Hepatocyte (in vitro differentiated cells): ENCODE results near the gene EXO5. TPM values are rescaled to one million over a fixed set of nuclear protein-coding genes. Genes with fewer than 3 reads are reported as not detected.
A peak's percentile ranks its signal among the peaks of the same experiment; 100 is the strongest.

Experiments
- DNase-seq: peaks from one replicate; pipeline ENCODE4 v3.0.0-alpha.2; 2016; ENCODE audit warnings: low spot score
- H2AFZ ChIP-seq: fragments of 200-600 bp; sonication (generic); 2 replicates; pipeline ENCODE4 v1.6.0; 2016; ENCODE audit warnings: antibody characterized with exemption, mild to moderate bottlenecking
- H3K27ac ChIP-seq: fragments of 200-600 bp; sonication (generic); 2 replicates; pipeline ENCODE4 v1.5.1; 2016; ENCODE audit warnings: mild to moderate bottlenecking
- H3K27me3 ChIP-seq: fragments of 200-600 bp; sonication (generic); 2 replicates; pipeline ENCODE4 v1.6.1; 2016
- H3K36me3 ChIP-seq: fragments of 200-600 bp; sonication (generic); replicated peaks from 2 replicates; pipeline ENCODE4 v1.5.1; 2016; ENCODE audit warnings: low read depth; ENCODE audit not compliant: insufficient read depth
- H3K4me1 ChIP-seq: fragments of 200-600 bp; sonication (generic); 2 replicates; pipeline ENCODE4 v1.5.1; 2016; ENCODE audit warnings: mild to moderate bottlenecking, moderate library complexity; ENCODE audit not compliant: insufficient read depth
- H3K4me2 ChIP-seq: fragments of 200-600 bp; sonication (generic); 2 replicates; pipeline ENCODE4 v1.6.0; 2016
- H3K4me3 ChIP-seq: fragments of 200-600 bp; sonication (generic); 2 replicates; pipeline ENCODE4 v1.5.1; 2016; ENCODE audit warnings: mild to moderate bottlenecking
- H3K79me2 ChIP-seq: fragments of 200-600 bp; sonication (generic); 2 replicates; pipeline ENCODE4 v1.6.0; 2017; ENCODE audit warnings: mild to moderate bottlenecking
- H3K9me2 ChIP-seq: fragments of 200-600 bp; sonication (generic); replicated peaks from 2 replicates; pipeline ENCODE4 v1.6.0; 2017; ENCODE audit warnings: mild to moderate bottlenecking; ENCODE audit not compliant: insufficient read depth
- H3K9me3 ChIP-seq: fragments of 200-600 bp; sonication (generic); 2 replicates; pipeline ENCODE4 v1.5.1; 2016; ENCODE audit warnings: low read depth, mild to moderate bottlenecking
- H4K20me1 ChIP-seq: fragments of 200-600 bp; sonication (generic); 2 replicates; pipeline ENCODE4 v1.6.0; 2016; ENCODE audit warnings: mild to moderate bottlenecking; ENCODE audit not compliant: insufficient read depth, poor library complexity, severe bottlenecking
- EZH2 ChIP-seq: fragments of 200-600 bp; sonication (generic); IDR thresholded peaks from 2 replicates; pipeline ENCODE4 v1.6.1; 2016; ENCODE audit warnings: antibody characterized with exemption, mild to moderate bottlenecking, borderline replicate concordance
- EZH2phosphoT487 ChIP-seq: fragments of 200-600 bp; sonication (generic); IDR thresholded peaks from one replicate; pipeline ENCODE4 v1.6.1; 2018; ENCODE audit warnings: antibody characterized with exemption, mild to moderate bottlenecking, low read depth, moderate library complexity; ENCODE audit not compliant: unreplicated experiment, severe bottlenecking
- WGBS: methylation state at CpG from one replicate; pipeline ENCODE4 v1.1.6; 2016; ENCODE audit warnings: low lambda C conversion rate; ENCODE audit errors: missing lambda C conversion rate; 5-methylcytosine and 5-hydroxymethylcytosine counted together
- polyA plus RNA-seq: library from polyadenylated mRNA; unstranded; fragments of >200 nt; fragmentation: Nextera tagmentation; extraction: Ambion mirVana; gene quantifications from 2 replicates; pipeline ENCODE4 v1.2.1, GENCODE V29; 2016
- total RNA-seq: library from RNA; depleted of rRNA; stranded (reverse); fragments of >200 nt; gene quantifications from 2 replicates; pipeline ENCODE4 v1.2.3, GENCODE V29; 2014
- TF ChIP-seq, protein P1 (sequence below): fragments of 200-600 bp; sonication (generic); IDR thresholded peaks from 2 replicates; pipeline ENCODE4 v1.5.1; 2016; ENCODE audit warnings: antibody characterized with exemption, mild to moderate bottlenecking; ENCODE audit not compliant: poor library complexity

Gene EXO5
- total and polyA plus RNA-seq, 2 experiments from 2014 or later = 7.8 to 8.9 TPM

DNA sequence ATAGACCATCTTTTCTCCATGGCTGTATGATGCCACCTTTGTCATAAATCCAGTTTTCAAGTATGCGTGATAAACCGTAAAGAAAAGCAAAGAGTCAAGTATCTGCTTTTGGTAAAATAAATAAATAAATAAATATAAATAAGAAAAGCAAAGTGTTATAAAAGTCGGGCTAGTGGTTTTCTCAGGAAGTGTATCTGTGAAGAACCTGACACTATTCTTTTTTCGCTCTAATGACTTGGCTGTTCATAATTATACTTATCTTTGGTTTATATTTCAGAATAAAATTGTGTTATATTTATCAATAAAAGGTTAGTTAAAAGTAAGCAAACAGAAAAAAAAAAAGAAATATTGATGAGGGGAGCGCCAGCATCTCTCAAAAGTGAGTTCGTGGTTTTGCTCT is 594 bp upstream of the EXO5 start:
- DNase-seq = no peak
- H3K4me2 ChIP-seq = peak overlapping the region; percentile 85
- peak overlapping the region; percentile 75 for H3K27ac ChIP-seq
- no peaks in the 10 kb centered on the region for H4K20me1 ChIP-seq
- no peaks in the 10 kb centered on the region for H3K9me2 ChIP-seq
- TF ChIP-seq, protein P1, sequence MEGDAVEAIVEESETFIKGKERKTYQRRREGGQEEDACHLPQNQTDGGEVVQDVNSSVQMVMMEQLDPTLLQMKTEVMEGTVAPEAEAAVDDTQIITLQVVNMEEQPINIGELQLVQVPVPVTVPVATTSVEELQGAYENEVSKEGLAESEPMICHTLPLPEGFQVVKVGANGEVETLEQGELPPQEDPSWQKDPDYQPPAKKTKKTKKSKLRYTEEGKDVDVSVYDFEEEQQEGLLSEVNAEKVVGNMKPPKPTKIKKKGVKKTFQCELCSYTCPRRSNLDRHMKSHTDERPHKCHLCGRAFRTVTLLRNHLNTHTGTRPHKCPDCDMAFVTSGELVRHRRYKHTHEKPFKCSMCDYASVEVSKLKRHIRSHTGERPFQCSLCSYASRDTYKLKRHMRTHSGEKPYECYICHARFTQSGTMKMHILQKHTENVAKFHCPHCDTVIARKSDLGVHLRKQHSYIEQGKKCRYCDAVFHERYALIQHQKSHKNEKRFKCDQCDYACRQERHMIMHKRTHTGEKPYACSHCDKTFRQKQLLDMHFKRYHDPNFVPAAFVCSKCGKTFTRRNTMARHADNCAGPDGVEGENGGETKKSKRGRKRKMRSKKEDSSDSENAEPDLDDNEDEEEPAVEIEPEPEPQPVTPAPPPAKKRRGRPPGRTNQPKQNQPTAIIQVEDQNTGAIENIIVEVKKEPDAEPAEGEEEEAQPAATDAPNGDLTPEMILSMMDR = no peak
- no peak for TF ChIP-seq EZH2phosphoT487
- TF ChIP-seq EZH2 = no peak
- H2AFZ ChIP-seq = peak overlapping the region; percentile 93
- H3K4me1 ChIP-seq = peaks cover 4% of the 10 kb centered on the region
- H3K9me3 ChIP-seq = peaks cover 16% of the 10 kb centered on the region
- H3K27me3 ChIP-seq = no peaks in the 10 kb centered on the region
- H3K4me3 ChIP-seq = peak overlapping the region; percentile 68
- WGBS = 71% methylated on average over 6 of the region's 6 CpGs
- H3K36me3 ChIP-seq = peaks cover 3% of the 10 kb centered on the region
- peaks cover 30% of the 10 kb centered on the region for H3K79me2 ChIP-seq

DNA sequence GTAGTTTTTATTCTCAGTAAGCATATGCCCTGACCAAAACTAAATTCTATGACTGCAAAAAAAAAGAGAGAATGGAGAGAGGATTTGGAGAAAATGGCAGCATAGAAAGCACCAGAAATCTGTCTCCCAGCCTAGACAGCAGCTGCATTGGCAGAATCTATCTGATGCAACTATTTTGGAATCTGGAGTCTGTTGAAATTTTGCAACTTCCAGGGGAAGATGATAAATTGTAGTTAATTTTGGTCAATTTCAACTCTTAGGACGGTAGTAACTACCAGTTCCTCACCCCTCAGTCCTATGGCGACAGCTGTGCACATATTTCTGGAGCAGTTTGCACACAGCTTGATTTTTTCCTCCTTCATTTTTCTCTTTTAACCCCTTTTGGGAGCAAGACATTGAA is 10.9 kb downstream of the EXO5 start:
- TF ChIP-seq EZH2 = no peak
- TF ChIP-seq, protein P1 = no peak
- TF ChIP-seq EZH2phosphoT487 = no peak
- no peaks in the 10 kb centered on the region for H3K4me1 ChIP-seq
- H3K79me2 ChIP-seq = no peaks in the 10 kb centered on the region
- H4K20me1 ChIP-seq = no peaks in the 10 kb centered on the region
- peaks cover under 1% of the 10 kb centered on the region for H3K9me3 ChIP-seq
- H3K4me2 ChIP-seq = no peak overlapping the region
- no peak overlapping the region for H3K4me3 ChIP-seq
- H3K36me3 ChIP-seq = no peaks in the 10 kb centered on the region
- no peak overlapping the region for H2AFZ ChIP-seq
- no peaks in the 10 kb centered on the region for H3K27me3 ChIP-seq
- H3K27ac ChIP-seq = no peak overlapping the region
- H3K9me2 ChIP-seq = no peaks in the 10 kb centered on the region
- no peak for DNase-seq
- 96% methylated on average over 2 of the region's 2 CpGs for WGBS

DNA sequence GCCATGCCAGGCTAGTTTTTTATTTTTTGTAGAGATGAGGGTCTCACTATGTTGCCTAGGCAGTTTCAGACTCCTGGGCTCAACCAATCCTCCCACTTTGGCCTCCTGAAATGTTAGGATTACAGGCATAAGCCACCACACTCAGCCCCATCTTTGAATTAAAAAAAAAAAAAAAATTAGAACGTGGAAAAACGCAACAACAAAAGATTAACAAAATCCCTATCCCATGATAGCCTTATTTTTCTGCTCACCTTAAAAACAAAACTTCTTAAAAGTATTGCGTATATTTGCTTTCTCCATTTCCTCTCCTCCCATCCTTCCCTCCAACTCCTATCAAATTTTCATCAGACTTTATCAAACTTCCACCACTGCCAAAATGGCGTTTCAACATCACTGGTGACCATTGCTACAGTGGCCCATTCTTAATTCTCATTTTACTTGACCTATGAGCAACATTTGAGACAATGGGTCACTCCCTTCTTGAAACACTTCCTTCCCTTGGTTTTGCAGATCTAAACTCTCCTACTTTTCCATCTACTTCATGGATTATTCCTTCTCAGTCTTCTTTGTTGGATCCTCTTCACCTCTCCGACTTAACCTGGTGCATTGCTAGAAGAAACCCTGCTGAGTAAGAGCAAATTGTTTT is 22.3 kb downstream of the EXO5 start:
- H3K27me3 ChIP-seq = no peaks in the 10 kb centered on the region
- no peaks in the 10 kb centered on the region for H3K79me2 ChIP-seq
- TF ChIP-seq, protein P1 = no peak
- TF ChIP-seq EZH2 (no peak), EZH2phosphoT487 (no peak)
- no peaks in the 10 kb centered on the region for H3K9me2 ChIP-seq
- peak overlapping the region; percentile 87 for H3K27ac ChIP-seq
- H3K36me3 ChIP-seq = no peaks in the 10 kb centered on the region
- peak overlapping the region; percentile 54 for H3K4me3 ChIP-seq
- H4K20me1 ChIP-seq = no peaks in the 10 kb centered on the region
- peak overlapping the region; percentile 94 for H2AFZ ChIP-seq
- 54% methylated on average over 5 of the region's 5 CpGs for WGBS
- H3K9me3 ChIP-seq = no peaks in the 10 kb centered on the region
- DNase-seq = no peak
- H3K4me2 ChIP-seq = peak overlapping the region; percentile 78
- H3K4me1 ChIP-seq = no peaks in the 10 kb centered on the region
